SIG-M5 treated with dmso at 0.1 percent for 504 hours (cell line): ENCODE data around the gene LILRA2.
"Not testable (repeated sequence)": the region's sequence is repeated elsewhere in the genome, so short reads cannot be mapped to it uniquely, and the experiment has no call there.

ENCODE experiments used
- DNase-seq: peaks from one replicate; lab custom pipeline; 2025; ENCODE audit not compliant: unreplicated experiment; lab: John Stamatoyannopoulos, UW

The LILRA2 gene

DNA sequence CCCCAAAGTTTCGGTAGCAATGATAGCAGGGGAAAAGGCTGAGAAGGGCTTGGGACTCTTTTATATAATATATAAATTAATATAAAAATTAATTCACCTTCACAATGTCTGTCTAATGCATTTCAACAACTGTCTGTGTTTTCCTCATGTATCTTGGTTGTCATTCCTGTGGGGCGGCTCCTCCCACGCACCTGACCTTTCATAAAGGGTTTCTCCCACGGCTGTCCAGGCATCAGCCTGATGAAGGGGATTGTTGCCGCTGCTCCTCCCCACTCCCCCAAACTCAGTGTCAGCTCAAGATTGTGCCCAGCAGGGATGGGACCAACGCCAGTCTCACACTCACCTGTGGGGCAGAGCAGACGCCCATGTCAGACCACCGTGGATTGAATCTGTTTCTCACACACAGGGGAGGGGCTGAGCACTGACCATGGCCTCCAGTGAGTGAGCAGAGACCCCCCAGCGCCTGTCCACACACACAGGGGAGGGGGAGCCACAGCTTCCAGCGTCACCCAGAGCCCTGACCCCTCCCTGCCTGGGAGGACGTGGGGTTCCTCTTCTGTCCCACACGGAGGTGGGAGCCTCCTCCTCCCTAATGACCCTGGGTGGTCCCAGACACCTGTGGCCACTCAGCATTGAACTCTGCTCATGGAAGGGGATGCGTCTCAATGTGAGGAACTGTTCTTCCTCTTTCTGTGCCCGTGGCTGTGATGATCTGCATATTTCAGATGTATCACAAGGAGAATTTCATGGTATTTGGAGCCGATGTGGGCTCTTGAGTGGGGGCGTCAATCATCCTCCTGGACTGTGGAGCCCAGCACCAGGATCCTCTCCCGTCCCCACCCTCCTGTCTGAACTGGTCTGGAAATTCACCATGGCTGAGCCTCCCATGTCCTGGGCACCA is 1.6 kb upstream of the LILRA2 start:
- DNase-seq, result peak; percentile 60

GRCh38 chr19:54572696-54573311 is 786 bp upstream of the LILRA2 start:
- peak; percentile 91 for DNase-seq

- no peak for DNase-seq
Observed at GRCh38 chr19:54574051-54574450, 461 bp downstream of the LILRA2 start.

DNA sequence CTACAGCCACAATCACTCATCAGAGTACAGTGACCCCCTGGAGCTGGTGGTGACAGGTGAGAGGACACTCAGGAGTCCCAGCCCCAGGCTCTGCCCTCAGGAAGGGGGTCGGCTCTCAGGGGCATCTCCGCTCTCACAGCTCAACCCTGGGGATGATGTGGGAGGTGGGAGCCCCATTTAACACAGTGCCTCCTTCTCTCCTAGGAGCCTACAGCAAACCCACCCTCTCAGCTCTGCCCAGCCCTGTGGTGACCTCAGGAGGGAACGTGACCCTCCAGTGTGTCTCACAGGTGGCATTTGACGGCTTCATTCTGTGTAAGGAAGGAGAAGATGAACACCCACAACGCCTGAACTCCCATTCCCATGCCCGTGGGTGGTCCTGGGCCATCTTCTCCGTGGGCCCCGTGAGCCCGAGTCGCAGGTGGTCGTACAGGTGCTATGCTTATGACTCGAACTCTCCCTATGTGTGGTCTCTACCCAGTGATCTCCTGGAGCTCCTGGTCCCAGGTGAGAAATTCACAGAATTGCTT is 1.0 kb downstream of the LILRA2 start:
- DNase-seq, result no peak

DNA sequence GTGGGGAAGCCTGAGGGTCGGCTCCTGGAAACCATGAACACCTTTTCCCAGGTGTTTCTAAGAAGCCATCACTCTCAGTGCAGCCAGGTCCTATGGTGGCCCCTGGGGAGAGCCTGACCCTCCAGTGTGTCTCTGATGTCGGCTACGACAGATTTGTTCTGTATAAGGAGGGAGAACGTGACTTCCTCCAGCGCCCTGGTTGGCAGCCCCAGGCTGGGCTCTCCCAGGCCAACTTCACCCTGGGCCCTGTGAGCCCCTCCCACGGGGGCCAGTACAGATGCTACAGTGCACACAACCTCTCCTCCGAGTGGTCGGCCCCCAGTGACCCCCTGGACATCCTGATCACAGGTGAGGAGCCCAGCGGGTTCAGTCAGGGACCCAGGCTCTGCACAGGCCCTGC is 1.6 kb downstream of the LILRA2 start:
- DNase-seq, result not testable (repeated sequence)

DNA sequence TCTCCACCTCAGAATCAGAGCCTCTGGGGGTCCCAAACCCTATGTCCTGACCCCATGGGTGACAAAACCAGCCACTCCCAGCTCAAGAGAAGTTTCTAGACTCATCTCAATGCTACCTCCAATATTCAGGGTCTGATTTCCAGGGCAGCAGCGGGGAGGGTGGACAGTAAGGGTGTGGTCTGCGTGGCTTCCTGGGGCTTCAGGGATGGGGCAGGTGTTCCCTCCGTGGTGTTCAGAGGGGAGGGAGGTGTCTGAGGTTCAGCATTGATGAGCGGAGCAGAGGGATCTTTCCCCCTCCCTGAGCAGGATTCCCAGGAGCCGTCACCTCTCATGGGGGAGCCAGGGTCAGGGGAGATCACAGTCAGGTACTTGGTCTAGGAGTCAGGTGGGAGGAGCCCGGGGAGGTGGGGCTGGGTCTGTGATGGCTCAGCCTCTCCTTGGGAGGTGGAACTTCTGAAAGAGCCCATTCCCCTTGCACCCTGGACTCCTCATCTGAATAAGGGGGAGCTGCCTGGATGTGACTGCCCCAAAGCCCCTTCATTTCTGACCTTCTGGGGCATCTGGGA is 2.9 kb downstream of the LILRA2 start:
- DNase-seq, result no peak

DNA sequence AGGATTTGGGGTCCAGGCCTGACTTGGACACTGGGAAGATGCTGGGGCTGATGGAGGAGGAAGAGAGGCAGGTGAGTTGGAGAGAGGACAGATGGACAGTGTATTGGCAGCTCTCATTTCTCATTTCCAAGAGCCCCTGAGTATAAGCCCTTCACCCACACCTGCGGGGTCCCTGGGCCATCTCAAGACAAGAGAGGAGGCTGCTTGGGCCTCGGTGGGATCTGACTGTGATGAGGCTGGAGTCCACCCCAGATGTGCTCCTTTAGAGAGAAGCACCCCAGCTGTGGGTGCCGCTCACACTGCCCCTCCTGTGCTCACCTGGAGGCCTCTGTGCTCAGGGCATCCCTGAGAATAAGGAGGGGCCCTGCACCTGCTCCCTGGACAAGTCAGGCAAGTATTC is 3.7 kb downstream of the LILRA2 start:
- DNase-seq, result no peak

- not testable (repeated sequence) for DNase-seq
Observed at GRCh38 chr19:54578268-54578667, 4.7 kb downstream of the LILRA2 start.

DNA sequence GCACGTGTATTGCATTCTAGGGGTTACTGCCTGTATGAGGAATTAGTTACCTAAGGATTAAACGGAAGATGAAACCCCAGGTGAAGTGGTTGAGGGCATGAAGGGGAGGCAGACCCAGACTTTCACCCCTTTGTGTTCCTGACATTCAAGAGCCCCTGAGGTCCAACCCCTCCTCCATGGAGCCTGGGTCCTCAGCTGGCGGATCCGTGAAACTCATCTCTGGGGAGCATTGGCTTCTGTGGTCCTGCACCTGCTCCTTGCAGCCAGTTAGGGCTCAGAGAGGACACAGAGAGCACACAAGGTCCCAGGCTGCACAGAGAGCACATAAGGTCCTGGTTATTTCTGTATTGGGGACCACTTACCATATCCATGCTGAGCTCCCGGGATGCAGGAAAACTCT is 12.8 kb downstream of the LILRA2 start:
- no peak for DNase-seq

DNA sequence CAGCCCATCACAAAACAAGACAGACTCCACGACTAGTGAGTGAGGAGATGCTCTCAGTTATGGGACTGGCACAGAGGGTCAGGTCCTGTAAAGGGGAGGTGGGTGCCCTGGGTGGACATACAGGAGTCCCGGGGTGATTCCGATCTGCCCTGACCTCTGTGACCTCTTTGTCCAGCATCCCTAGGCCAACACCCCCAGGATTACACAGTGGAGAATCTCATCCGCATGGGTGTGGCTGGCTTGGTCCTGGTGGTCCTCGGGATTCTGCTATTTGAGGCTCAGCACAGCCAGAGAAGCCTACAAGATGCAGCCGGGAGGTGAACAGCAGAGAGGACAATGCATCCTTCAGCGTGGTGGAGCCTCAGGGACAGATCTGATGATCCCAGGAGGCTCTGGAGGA is 13.4 kb downstream of the LILRA2 start:
- no peak for DNase-seq

- DNase-seq, result peak; percentile 84
Observed at GRCh38 chr19:54593445-54593844, 19.9 kb downstream of the LILRA2 start, which contains the start of gene LILRA1. Gene LILRA1, plus strand, starts transcription at chr19:54593632. Its CDS starts 613 bp downstream, at chr19:54594245.

GRCh38 chr19:54593931-54594626 is 20.5 kb downstream of the LILRA2 start:
- not testable (repeated sequence) for DNase-seq

DNA sequence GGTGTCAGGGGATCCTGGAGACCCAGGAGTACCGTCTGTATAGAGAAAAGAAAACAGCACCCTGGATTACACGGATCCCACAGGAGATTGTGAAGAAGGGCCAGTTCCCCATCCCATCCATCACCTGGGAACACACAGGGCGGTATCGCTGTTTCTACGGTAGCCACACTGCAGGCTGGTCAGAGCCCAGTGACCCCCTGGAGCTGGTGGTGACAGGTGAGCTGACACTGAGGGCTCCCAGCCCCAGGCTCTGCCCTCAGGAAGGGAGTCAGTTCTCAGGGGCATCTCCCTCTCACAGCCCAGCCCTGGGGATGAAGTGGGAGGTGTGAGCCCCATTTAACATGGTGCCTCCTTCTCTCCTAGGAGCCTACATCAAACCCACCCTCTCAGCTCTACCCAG is 21.1 kb downstream of the LILRA2 start:
- DNase-seq, result no peak

DNA sequence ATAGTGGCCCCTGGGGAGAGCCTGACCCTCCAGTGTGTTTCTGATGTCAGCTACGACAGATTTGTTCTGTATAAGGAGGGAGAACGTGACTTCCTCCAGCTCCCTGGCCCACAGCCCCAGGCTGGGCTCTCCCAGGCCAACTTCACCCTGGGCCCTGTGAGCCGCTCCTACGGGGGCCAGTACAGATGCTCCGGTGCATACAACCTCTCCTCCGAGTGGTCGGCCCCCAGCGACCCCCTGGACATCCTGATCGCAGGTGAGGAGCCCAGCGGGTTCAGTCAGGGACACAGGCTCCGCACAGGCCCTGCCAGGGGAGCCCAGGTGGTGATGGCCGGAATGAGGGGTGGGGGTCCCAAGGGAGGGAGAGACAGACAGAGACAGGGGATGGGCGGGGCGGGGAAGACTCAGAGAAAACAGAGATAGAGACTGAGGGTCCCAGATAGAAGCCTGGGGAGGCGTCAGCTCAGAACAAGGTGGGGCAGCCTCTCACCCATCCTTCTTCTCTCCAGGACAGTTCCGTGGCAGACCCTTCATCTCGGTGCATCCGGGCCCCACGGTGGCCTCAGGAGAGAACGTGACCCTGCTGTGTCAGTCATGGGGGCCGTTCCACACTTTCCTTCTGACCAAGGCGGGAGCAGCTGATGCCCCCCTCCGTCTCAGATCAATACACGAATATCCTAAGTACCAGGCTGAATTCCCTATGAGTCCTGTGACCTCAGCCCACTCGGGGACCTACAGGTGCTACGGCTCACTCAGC is 22.3 kb downstream of the LILRA2 start:
- DNase-seq, result not testable (repeated sequence)

DNA sequence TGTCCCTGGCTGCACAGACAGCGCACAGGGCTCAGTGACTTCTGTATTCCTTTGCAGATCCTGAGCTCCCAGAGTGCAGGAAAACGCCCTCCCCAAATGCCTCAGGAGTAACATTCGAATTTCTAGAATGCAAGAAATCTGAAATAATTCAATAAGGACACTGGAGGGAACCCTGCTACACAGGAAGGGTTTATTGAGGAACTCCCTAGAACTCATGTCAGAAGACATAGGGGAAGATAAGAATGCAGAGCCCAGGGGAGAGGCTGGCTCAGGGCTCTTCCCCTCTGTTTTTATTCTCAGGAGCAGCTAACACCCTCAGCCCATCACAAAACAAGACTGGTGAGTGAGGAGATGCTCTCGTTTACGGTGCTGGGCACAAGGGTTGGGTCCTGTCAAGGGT is 26.6 kb downstream of the LILRA2 start:
- no peak for DNase-seq

- DNase-seq, result no peak
Observed at GRCh38 chr19:54606230-54606629, 32.6 kb downstream of the LILRA2 start.

- DNase-seq, result no peak
Observed at GRCh38 chr19:54606891-54607784, 33.5 kb downstream of the LILRA2 start.

DNA sequence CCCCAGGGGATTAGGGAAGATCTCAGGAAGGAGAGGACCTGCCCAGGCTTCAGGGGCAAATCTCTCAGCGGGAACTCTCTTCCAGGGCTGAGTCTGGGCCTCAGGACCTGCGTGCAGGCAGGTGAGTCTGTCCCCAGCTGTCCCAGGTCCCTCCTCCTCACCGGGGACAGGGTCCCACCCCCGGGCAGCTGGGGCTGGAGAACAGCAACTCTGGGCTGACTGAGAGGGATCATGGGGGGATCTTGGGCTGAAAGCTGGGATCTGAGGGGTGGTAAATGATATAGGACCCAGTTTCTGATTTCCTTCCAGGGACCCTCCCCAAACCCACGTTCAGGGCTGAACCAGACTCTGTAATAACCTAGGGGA is 34.2 kb downstream of the LILRA2 start:
- DNase-seq, result no peak

DNA sequence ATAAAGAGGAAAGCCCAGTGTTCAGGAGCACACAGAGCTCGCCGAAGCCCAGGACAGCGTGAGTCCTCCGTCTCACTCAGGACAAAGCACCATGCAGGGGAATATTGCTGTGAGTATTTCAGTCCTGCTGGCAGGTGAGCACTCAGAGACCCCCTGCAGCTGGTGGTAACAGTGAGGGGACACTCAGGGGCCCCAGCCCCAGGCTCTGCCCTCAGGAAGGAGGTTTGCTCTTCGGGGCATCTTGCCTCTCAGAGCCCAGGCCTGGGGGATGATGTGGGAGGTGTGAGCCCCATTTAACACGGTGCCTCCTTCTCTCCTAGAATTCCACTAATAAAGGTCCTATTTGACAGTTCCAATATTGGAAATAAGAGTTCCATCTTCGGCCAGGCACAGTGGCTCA is 34.6 kb downstream of the LILRA2 start:
- no peak for DNase-seq

DNA sequence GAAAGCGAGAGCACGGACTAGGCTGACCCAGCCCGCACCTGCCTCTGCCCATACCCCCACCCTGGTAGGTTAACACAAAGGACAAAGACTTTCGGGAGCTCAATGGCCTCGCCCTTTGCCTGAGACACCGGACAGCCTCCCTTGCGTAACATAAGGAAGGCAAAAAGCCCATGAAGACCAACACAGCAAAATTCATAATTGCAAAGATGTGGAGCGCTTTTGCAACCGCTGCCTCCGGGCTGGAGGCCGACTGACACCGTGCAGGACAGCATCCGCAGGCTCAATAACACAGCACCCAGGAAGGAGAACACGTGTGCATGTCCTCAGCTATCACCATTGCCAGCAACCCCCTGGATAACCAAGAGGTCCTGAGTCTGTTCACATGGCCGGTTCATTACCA is 35.2 kb downstream of the LILRA2 start:
- DNase-seq, result no peak
